ENCODE measurements around the gene TCEANC.
"Not testable (repeated sequence)": the region's sequence is repeated elsewhere in the genome, so short reads cannot be mapped to it uniquely, and the experiment has no call there.

Gene TCEANC

DNA sequence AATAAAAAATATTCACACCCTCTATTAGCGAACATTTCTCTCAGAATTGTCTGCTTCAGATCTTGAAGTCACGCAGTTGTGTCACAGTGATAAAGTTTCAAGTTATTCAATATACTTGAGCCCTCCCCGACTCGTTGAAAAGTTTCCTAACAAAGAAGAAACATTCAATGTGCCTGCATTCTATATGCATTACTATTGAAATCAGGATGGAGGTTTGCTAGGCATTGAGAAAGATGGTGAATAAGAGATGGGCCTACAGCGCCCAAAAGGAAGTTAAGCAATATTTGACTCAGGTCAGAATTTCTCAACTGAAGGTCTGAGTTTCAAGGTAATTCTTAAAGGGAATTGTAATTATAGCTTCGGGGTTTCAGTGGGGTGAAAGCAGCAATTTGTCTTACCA is 6.1 kb downstream of the TCEANC start:
- DNase-seq, result no peak

DNA sequence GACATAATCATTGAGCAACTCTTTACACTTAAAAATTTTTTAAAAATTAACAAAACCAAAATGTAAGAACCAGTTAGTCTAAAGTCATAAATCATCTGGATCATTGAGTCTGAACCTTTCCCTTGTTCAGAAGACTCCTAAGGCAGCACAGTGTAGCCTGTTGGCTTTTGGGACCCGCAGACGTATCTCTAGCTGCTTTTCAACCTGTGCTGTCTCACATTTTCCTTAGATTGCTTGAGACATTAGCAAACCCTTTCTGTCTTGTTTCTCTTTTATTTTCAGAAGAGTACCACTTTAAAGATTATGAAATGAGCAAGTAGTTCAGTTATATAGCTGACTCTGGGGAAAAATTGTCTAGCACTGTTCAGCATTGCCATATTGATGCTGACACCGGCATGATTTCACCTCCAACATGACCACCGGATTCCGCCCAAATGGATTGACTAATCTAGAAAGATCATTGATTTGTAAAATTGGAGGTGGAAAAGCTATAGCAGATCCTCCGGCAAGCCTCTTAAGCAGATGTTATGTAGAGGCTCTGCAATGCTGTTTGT is 8.9 kb downstream of the TCEANC start:
- no peak for DNase-seq

DNA sequence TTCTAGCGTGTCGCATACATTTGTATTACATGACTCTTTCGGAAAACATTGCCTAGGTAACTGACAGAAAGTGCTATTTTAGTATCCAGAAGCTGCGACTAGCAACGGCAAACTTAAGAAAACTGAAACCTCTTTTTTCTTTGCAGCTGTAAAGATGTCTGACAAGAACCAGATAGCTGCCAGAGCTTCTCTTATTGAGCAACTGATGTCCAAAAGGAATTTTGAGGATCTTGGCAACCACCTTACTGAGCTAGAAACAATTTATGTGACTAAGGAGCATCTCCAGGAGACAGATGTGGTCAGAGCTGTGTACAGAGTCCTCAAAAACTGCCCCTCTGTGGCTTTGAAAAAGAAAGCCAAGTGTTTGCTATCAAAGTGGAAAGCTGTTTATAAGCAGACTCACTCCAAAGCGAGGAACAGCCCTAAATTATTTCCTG is 9.4 kb downstream of the TCEANC start:
- DNase-seq, result no peak

DNA sequence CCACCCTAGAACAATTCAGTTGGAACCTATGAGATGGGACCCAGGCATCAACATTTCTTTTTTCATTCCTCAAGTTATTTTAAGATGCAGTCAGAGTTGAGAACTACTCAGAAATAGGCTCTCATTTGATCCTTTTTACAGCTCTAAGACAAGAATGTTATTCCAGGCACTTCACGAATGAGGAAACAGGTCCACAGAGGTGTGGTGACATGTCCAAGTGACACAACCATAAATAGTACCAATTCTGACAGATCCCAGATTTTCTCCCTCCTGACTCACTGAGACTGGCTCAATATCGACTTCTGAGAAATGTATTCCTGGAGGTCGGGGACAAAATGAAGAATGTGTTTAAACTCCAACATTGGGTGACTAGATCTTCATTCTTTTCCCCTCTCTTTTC is 11.1 kb downstream of the TCEANC start:
- no peak for DNase-seq

DNA sequence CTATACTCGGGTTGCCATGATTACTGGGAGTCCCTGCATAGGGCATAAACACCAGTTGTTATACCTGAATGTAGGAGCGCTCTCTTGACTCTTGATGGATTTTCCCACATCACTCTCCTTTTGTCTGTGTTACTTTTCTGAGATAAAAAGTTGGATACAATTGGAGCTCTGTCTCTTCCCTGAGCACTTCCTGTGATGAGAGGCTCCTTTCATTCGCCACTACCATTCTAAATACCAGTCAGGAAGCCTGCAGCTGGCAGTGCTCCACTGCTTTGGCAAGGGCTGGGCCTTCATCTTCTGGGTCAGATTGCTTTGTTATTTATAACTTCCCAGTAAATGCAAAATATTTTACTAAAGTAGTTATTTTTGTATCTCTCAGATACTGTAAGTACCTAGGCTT is 13.9 kb downstream of the TCEANC start:
- DNase-seq, result no peak

DNA sequence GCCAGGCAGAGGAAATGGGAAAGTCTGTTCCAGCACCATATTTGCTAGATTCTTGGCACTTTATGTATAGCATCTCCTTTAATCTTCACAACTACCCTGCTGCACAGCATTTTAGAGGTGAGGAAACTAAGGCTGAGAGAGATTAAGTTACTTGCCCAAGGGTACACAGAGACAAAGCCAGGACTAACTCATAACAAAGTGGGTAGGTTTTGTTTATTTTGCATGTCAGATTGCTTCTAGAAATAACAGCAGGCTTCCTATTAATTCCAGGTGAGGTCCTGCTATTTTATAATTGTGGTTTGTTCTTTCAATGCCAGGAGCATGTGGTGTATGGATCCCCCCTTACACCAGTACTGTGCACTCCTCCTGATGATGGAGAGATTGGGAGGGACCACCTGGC is 15.0 kb downstream of the TCEANC start:
- no peak for DNase-seq

- peak; percentile 14 for DNase-seq
These were observed 16.4 kb downstream of the TCEANC start for GRCh38 chrX:13669246-13669737.

GRCh38 chrX:13669755-13670154 is 16.8 kb downstream of the TCEANC start:
- DNase-seq, result not testable (repeated sequence)

DNA sequence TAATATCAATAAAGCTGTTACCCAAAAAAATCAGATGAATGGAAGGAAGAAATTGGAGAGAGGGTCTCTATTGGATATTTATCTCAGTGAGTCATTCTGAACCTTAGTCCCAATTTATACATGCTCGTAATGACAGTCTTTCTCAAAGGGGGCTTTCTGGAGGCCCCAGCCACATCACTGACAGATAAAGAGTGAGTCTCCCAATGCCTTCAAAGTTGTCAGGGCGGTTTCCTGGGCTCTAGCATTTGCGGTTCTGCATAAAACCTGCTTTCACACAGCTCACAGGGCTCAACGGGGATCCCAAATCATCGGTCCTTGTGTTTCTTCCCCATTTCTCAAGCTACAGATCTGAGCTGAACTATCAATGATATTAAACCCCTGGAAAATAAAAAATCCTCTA is 17.3 kb downstream of the TCEANC start:
- no peak for DNase-seq

DNA sequence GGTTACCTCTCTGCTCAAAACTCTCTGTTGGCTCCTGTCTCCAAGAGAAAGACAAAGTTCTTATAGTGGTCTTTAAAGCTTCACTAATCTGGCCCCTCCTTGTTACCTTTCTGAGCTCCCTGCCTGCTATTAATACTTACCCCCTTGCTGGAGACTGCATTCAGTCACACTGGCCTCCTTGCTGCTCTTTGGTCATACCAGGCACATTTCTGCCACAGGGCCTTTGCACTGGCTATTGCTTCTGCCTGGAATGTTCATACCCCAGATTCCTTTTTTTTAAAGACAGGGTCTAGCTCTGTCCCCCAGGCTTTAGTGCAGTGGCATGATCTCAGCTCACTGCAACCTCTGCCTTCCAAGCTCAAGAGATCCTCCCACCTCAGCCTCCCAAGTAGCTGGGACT is 20.1 kb downstream of the TCEANC start:
- DNase-seq, result no peak

- DNase-seq, result no peak
These were observed 23.9 kb downstream of the TCEANC start for GRCh38 chrX:13676885-13677284.

GRCh38 chrX:13679700-13680099 is 26.8 kb downstream of the TCEANC start:
- DNase-seq, result not testable (repeated sequence)

DNA sequence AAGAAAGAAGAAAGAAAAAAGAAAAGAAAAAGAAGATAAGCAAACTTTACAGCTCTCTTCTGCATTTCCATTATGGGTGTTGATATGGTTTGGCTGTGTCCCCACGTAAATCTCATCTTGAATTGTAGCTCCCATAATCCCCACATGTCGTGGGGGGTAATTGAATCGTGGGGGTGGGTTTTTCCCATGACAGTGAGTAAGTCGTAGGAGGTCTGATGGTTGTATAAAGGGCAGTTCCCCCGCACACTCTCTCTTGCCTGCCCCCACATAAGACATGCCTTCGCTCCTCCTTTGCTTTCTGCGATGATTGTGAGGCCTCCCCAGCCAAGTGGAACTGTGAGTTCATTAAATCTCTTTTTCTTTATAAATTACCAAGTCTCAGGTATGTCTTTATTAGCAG is 28.7 kb downstream of the TCEANC start:
- no peak for DNase-seq

DNA sequence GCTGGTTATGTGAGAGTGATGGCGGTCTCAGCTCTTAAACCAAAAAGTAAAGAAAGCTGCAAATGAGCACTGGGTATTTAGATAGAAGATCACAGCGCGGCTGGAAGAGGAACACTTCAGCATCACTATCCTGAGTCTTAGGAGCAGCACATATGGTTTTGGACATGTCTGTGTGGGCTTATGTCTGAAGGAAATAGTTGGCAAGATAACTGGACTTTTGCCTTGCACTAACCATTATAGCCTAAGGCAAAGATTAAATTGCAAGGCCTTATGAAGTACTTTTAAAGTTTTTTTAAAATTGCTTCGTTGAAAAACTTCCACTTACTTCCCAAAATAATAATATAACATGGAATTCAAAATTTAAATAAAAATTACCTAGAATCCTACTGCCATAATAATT is 31.4 kb downstream of the TCEANC start:
- DNase-seq, result no peak

DNA sequence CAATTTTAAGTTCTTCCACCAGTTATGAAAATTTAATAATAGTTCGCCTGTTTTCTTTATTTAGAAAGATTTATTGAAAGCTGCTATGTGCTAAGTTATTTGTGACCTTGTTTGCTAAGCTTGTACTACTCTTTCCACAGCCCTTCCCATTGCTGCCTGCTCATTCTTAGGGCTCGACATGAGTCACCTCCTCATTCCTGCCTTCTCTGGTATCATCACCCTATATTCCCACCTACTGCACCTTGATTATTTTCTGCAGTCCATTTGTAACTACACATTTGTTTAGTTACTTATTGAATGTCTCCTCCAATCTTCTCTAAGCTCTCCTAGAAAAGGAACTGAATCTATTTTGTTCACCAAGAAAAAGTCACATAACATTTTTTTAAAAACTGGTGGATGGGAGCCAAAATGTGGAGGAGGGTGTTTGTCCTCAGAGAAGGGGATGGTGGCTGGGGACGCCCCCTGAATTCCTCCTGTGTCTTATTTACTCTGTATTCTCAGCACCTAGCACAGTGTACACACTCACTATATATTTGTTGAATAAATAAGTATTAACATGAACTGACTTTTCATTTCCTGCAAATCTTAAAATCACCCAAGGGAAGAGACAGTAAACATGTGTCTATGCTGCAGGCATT is 32.3 kb downstream of the TCEANC start:
- DNase-seq, result no peak

GRCh38 chrX:13687203-13687602 is 34.3 kb downstream of the TCEANC start:
- DNase-seq, result no peak

GRCh38 chrX:13688384-13688957 is 35.5 kb downstream of the TCEANC start:
- peak; percentile 14 for DNase-seq

- peak; percentile 64 for DNase-seq
These were observed 36.2 kb downstream of the TCEANC start, which contains the start of gene RAB9A for GRCh38 chrX:13688958-13689740. Gene RAB9A, plus strand, starts transcription at chrX:13689128. Its CDS starts 19,619 bp downstream, at chrX:13708747.

GRCh38 chrX:13689741-13690211 is 36.8 kb downstream of the TCEANC start:
- peak; percentile 12 for DNase-seq

DNA sequence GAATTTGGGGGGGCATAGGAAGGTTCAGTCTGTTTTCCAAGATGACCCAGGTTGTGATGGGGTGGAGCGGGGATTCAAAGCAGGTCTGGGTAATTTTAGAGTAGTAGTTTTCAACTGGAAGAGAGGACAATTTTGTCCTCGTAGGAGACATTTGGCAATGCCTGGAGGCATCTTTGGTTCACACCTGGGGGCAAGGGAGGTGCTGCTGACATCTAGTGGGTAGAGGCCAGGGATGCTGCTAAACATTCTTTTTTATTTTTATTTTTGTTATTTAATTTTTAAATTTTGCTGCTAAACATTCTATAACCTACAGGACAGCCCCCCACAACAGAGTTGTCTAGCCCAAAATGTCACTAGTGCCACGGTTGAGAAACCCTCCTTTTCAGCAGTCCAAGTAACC is 37.9 kb downstream of the TCEANC start:
- DNase-seq, result no peak

DNA sequence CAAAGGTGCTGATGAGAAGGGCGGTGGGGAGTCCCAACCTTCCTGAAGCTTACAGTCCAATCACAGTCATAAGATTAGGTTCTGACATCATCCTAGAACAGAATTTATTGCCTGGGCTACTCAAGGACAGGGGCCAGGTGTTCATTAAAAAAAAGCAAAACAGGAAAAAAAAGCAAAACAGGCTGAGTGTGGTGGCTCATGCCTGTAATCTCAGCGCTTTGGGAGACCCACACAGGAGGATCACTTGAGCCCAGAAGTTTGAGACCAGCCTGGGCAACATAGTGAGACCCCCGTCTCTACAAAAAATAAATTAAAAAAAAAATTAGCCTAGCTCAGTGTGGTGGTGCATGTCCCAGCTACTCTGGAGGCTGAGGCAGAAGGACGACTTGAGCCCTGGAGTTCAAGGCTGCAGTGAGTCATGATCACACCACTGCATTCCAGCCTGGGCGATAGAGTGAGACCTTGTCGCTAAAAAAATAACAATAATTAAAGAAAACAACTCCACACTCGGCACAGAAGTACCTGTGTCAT is 39.0 kb downstream of the TCEANC start:
- no peak for DNase-seq

DNA sequence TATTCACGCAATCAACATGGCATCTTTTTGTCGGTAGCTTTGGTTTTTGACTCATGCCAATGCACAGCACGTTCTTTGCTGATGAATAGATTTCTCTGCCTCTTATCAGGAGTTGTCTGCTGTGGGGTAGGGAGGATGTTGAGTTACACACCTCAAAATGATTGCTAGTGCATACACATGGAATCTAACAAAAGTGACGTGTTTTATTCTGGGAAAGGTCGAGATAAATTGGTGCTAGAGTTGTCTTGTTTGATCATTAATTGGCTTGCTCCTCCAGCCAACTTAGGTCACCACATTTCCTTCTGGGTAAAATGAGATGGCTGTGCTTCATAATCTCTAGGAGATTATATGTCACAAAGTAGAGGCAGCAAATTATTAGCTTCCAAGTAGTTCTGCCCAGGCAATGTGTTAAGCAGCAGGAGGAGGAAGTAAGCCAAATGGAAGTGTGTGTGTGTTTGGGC is 39.9 kb downstream of the TCEANC start:
- DNase-seq, result no peak

DNA sequence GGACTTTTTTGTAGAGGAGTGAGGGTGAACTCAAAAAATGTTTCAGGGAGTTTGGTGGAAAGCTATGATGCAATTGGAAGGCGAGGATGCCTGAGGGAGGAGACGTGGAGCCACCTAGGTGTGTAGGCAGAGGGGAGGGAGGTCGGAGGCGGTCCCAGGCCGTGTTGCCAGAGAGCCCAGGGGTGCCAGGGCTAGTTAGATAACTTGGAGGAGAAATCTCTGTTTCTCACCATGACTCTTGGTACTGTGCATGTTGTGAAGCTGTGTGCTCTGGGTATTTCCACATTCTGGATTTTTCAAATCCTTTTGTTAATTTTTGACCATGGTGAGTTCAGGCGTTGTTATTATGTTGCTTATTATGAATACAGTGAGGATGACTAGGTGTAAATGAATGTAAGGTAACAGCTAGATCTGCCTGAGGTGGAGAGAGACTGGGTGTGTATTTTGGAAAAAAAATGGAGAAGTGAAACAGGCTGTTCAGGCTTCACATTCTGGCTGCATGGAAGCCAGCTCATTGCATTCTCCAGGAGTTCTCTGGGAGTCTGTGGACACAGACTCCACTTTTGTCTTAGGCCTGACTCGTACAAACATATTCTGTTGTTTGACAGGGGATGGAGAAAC is 40.5 kb downstream of the TCEANC start:
- no peak for DNase-seq
